HG02571 (cell line): ENCODE data around the gene SLC11A2.
"Not testable (repeated sequence)": the region's sequence is repeated elsewhere in the genome, so short reads cannot be mapped to it uniquely, and the experiment has no call there.

ENCODE experiments used
- ATAC-seq: cut with Tn5 transposase; IDR thresholded peaks from one replicate; pipeline ENCODE4 v1.9.1; 2021; ENCODE audit warnings: mild to moderate bottlenecking, moderate library complexity; ENCODE audit not compliant: unreplicated experiment

SLC11A2 gene

GRCh38 chr12:51027342-51027835 is 1.2 kb upstream of the SLC11A2 start:
- ATAC-seq: no peak

DNA sequence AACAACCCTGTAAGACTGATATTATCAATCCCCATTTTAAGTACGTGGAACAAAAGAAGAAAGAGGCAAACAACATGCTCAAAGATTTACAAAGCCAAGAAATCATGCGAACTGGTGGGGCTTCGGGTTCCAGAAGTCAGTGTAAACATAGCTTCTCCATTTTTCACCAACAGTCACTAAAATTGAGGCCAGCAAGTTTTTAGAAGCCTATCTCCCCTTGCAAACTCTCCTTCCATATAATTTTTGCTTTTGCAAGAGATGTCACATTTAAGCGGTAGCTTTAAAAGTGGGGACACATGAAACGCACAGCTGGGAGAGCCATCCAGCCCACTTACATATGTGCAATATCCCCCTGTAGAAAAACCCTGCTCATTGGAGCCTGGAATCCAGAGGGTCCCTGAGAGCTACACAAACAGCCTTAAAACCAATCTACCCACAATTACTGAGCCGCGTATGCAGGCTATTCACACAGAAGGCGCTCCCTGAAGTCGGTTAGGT is 797 bp downstream of the SLC11A2 start:
- no peak for ATAC-seq

DNA sequence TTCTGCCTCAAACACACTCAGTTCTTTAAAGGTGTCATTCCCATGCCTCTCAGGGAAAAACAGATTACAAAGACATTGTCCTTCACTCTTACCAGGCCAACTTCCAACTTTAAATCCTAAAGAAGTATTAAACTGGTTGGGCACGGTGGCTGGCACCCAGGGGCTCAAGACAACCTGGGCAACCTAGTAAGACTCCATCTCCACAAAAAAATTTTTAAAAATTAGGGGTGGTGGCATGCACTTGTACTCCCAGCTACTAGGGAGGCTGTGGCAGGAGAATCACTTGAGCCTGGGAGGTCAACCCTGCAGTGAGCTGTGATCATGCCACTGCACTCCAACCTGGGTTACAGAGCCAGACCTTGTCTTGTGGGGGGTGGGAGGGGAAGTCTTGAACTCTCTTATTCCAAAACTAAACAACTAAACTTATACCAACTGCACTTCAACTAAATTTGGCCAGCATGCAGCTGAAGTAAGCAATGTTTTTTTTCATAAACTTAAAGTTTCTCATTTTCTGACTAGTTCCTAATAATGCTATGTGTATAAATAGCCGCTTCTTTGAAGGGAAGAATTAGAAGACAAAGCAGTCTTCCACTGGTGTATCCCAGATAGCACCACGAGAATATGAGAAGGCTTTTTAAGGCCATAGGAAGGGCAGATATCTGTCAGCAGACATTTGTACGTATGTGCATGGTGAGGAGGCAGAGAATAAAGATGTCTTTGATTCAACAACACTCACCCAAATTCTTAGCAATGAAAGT is 2.4 kb downstream of the SLC11A2 start:
- no peak for ATAC-seq

DNA sequence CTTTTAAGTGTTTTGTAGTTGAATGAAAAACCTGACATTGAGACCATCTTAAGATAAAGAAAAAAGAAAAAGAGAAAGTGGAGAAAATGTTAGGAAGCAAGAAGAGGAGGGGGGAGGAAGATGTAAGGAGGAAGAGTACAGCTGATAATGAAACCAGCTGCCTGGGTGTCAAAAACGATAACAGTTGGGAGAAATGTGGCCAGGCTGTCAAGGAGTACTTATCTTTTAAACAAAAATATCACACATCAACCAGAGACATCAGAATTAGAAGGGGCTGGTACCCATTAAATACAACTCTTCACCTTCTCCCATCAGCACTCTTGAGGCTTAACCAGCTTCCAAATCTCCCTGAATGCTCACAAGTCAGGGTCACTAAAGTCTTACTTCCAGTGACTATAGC is 4.5 kb downstream of the SLC11A2 start:
- no peak for ATAC-seq

GRCh38 chr12:51020448-51021182 is 5.6 kb downstream of the SLC11A2 start:
- no peak for ATAC-seq

DNA sequence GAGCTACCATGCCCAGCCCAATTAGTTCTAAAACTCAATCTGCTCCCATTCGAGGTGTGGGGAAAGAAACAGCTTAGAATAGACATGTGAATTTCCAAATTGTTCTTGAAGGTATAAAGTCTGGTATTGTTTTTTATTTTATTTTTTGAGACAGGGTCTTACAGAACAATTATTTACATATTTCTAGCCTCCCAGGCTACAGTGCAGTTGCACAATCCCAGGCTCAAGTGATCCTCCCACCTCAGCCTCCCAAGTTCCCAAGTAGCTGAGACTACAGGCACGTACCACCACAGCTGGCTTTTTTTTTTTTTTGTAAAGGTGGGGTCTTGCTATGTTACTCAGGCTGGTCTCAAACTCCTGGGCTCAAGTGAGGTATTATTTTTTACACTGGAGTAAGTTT is 6.3 kb downstream of the SLC11A2 start:
- no peak for ATAC-seq

DNA sequence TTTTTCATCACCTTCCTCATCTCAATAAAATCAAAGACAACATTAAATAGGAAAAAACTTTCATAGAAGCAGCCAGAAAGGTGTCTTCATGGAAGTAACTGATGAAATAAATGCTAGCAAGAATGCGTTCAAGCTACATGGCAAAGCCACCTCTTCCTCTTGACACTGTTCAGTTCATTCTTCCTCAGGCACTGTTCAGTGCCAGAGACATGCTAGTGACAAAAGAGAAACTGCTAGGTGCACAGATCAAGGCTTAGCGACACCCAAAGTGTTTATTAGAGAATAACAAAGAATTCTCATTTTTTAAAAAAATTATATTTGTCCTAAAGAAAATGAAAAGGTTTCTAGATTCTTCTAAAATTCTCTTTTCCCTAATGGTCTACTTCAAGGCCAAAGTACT is 7.2 kb downstream of the SLC11A2 start:
- no peak for ATAC-seq

- ATAC-seq: no peak
Observed at GRCh38 chr12:51017452-51017851, 8.7 kb downstream of the SLC11A2 start.

- not testable (repeated sequence) for ATAC-seq
Observed at GRCh38 chr12:51014467-51014866, 11.7 kb downstream of the SLC11A2 start.

DNA sequence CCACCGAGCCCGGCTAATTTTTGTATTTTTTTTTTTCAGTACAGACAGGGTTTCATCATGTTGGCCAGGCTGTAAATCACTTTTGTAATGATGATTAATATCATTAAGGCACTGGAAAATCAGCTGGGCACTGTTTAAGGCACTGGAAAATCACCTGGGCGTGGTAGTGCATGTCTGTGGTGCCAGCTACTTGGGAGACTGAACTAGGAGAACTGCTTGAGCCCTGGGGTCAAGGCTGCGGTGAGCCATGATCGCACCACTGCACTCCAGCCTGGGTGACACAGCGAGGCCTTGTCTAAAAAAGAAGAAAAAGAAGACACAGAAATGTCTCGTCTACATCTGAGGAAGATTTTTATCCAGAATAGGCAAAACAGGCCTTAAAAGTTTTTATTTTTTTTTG is 12.7 kb downstream of the SLC11A2 start:
- ATAC-seq: no peak

DNA sequence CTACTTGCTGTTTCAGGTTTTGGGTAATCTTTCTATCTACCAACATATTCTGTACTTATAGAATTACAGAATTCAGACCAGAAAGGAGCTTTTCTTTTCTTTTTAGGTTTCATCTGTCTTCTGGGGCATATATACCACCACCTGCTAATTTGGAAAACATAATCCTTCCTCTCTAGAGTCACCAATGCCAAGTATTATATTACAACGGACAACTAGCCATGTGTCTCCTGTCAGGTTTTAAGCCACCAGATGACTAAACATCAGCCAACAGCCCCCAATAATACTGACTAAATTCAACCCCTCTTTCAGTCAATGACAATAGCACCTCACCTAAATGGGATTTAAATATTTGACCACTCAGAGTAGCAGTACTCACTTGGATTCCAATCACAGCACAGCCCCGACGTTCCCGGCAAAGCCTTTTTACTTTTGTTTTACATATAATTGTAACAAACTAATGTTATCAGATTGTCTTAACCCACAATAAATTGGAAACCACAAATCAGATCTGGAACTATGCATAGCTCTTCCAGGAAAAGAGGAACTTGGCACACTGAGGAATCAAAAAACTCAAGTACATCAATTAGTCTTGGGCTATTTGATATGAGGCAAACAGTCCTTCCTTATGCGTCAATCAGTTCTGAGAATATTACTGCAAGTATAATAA is 13.5 kb downstream of the SLC11A2 start:
- ATAC-seq: no peak

DNA sequence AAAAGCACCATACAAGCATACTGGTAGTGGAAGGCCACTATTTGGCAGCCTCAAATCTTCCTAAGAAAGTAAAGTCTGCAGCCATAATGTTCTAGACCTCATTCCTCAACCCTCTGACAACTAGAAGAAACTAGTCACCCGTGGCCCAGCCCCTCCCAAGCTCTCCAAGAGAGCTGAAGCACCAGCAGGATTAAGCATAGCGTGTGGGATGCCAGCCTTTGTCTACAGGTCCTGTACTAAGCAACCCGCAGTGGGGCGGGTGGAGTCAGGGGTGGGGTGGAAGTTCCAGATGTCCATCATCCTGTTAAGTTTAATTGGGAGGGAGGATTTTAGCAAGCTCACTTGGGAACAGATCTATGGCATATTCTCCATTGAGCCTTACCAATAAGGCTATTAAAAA is 14.2 kb downstream of the SLC11A2 start:
- ATAC-seq: no peak

- ATAC-seq: no peak
Observed at GRCh38 chr12:51009056-51009440, 17.1 kb downstream of the SLC11A2 start.

DNA sequence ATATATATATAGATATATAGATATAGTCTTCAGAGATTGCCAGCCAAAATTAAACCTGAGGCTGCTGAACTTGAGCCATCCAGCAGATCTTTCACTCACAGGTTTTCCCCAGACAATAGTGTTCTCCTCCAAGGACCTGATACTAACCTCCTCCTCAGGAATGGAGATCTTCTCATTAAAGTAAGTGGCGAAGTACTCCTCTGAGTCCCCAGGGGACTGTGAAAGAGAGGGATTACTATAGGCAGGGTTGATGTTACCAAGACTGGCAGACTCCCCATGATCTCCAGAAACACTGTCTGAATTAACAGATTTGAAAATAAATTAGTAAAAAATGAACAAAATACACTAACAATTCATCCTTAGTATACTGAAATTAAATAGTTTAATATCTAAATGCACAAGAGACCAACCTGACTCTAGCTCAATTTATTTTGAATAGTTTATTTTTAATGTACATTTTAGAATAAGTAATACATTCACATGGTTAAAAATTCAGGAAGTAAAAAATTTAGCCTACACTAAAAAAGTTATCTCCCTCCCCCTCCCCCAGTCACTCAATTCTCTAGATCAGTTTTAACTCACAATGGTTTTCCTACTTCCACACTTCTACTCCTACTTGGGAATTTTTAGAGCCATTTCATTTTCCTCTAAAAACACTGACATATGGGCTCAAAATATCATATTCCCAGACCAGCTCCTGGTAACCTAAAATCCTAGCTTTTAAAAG is 17.7 kb downstream of the SLC11A2 start:
- no peak for ATAC-seq

DNA sequence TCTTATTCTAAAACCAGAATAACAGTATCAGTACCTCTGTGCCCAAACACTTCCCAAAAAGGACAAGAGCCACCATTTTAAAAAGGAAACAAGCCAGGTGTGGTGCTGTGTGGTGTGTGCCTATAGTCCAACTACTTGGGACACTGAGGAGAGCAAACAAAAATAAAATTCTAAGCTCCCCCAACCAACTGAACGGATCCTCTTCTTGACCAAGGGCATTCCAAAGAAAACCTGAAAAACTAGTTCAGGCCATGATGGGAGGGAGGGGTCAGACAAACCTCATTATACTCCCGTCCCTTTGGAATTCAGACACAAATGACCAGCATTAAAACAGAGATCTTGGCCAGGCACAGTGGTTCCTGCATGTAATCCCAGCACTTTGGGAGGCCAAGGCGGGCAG is 20.5 kb downstream of the SLC11A2 start:
- ATAC-seq: no peak

DNA sequence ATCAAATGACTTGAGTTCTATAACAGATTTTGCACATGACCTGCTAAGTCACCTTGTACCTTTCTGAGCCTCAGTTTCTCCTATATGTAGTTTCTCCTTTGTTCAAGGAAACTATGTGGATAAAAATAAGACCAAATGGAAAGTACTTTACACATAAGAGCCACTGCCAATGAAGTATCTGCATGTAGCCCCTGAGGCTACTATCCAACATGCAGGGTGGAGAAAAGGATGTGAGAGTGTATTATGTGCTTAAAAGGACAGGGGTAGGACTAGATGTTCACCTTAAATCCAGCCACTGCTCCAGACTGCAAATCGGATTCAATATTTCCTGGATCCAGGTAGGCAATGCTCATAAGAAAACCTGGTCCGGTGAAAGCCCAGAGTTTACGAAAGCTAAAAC is 21.2 kb downstream of the SLC11A2 start:
- no peak for ATAC-seq

- ATAC-seq: no peak
Observed at GRCh38 chr12:51004504-51004903, 21.7 kb downstream of the SLC11A2 start.

GRCh38 chr12:51001799-51002198 is 24.4 kb downstream of the SLC11A2 start:
- ATAC-seq: no peak

- ATAC-seq: no peak
Observed at GRCh38 chr12:51000245-51000644, 25.9 kb downstream of the SLC11A2 start.

DNA sequence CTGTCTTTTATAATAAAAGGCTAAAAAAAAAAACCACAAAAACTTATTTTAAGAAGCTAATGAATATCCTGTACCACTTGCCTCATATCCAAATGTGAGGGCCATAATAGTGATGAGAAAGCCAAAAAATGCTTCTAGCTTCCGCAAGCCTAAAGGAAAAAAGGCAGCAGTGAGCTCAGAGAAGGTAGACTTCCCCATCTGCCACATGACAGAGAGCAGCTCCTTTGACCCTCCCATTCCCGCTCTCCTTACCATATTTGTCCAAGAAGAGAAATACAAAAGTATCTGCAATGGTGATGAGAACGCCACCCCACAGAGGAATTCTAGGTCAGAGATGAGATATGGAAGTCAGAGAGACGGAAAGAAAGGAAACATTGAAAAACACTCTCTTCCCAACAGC is 27.1 kb downstream of the SLC11A2 start:
- no peak for ATAC-seq

DNA sequence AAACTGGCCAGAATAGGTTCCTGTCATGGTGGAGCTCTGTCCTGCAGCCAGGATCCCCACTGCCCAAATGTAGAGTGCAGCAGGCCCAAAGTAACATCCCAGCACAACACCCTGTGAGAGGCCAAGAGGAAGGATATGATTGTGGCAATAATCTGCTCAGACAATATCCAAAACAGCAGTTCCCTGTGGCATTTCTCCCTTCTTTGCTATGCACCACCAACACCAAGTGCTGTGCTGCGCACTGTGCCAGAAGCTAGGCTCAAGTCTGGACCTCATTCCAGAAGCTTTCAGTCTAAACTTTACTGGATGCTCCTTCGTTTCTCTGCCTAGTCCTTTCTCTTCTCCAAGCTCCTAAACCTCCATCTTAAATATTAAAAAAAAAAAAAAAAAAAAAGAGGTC is 33.4 kb downstream of the SLC11A2 start:
- no peak for ATAC-seq
